GM12874 (cell line): ENCODE results near the gene EPN2.

Experiments
- TF ChIP-seq, protein P1 (sequence below): IDR thresholded peaks from 2 replicates; pipeline ENCODE4 v1.5.1; 2011; ENCODE audit warnings: low read depth, mild to moderate bottlenecking, control low read depth, low read length, moderate library complexity; ENCODE audit not compliant: insufficient read depth

Gene EPN2

DNA sequence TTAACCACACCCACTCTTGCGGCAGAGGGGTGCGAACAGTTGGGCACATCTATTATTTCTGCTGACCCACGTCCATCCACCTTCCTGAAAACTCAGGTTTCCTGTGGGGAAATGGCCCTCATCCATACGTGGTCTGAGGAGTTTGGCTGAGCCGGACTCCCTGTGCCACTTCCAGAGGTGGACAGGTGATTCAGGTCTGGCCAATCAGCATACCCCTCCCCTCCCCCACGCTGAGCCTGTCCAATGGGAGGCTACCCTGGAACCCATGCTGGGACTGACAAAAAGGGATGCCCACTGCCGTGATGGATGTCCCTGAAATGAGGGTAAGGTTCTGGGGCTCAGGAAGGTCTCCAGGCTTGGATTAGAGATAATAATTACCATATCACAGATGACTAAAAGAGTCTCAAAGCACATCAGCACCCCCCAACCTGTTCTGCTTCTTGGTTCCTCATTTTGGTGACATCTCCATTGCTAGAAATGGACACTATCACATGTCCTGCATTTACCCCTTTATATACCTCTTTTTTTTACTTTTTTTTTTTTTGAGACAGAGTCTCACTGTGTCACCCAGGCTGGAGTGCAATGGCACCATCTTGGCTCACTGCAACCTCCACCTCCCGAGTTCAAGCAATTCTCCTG is 135.8 kb downstream of the EPN2 start:
- TF ChIP-seq, protein P1, sequence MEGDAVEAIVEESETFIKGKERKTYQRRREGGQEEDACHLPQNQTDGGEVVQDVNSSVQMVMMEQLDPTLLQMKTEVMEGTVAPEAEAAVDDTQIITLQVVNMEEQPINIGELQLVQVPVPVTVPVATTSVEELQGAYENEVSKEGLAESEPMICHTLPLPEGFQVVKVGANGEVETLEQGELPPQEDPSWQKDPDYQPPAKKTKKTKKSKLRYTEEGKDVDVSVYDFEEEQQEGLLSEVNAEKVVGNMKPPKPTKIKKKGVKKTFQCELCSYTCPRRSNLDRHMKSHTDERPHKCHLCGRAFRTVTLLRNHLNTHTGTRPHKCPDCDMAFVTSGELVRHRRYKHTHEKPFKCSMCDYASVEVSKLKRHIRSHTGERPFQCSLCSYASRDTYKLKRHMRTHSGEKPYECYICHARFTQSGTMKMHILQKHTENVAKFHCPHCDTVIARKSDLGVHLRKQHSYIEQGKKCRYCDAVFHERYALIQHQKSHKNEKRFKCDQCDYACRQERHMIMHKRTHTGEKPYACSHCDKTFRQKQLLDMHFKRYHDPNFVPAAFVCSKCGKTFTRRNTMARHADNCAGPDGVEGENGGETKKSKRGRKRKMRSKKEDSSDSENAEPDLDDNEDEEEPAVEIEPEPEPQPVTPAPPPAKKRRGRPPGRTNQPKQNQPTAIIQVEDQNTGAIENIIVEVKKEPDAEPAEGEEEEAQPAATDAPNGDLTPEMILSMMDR: no peak

- TF ChIP-seq, protein P1: no peak
Measured at GRCh38 chr17:19374136-19374535, 137.0 kb downstream of the EPN2 start.

DNA sequence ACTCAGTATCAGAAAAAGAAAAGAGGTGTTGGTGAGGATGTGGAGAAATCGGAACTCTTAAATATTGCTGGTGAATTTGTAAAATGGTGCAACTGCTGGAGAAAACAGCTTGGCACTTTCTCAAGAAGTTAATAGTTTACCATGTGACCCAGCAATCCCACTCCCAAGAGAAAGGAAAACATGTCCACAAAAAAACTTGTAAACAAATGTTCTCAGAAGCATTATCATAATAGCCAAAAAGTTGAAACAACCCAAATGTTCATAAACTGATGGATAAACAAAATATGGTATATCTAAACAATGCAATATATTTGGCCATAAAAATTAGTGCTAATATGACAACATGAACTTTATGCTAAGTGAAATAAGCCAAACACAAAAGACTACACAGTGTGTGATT is 138.6 kb downstream of the EPN2 start:
- TF ChIP-seq, protein P1: no peak

- TF ChIP-seq, protein P1: no peak
Measured at GRCh38 chr17:19376811-19377210, 139.6 kb downstream of the EPN2 start.

GRCh38 chr17:19377602-19378415 is 140.6 kb downstream of the EPN2 start:
- TF ChIP-seq, protein P1: no peak

GRCh38 chr17:19378416-19379360 is 141.5 kb downstream of the EPN2 start, which contains the start of gene MAPK7:
TSS of gene MAPK7 (plus strand) at chr17:19378498. CDS start at chr17:19378901, 403 bp downstream.
- TF ChIP-seq, protein P1: no peak
